HEK293 (cell line): Measurements from ENCODE around the gene MEI1.

ENCODE experiments used
- CTCF ChIP-seq: fragments of 450-650 bp; formaldehyde crosslinking; IDR thresholded peaks from 2 replicates; pipeline ENCODE4 v1.5.1; 2016; ENCODE audit warnings: missing biosample characterization, missing genetic modification characterization
- ELK4 ChIP-seq: IDR thresholded peaks from 2 replicates; pipeline ENCODE4 v1.6.1; 2011; ENCODE audit warnings: mild to moderate bottlenecking, low read depth, low read length, borderline replicate concordance
- KLF16 ChIP-seq: fragments of 450-650 bp; formaldehyde crosslinking; IDR thresholded peaks from 2 replicates; pipeline ENCODE4 v1.5.1; 2017; ENCODE audit warnings: missing biosample characterization, missing genetic modification characterization
- PBX3 ChIP-seq: sonication (generic); formaldehyde crosslinking; IDR thresholded peaks from 2 replicates; pipeline ENCODE4 v1.8.1; 2022; ENCODE audit warnings: mild to moderate bottlenecking, moderate library complexity, missing genetic modification reagents
- PRDM6 ChIP-seq: fragments of 450-650 bp; formaldehyde crosslinking; IDR thresholded peaks from 2 replicates; pipeline ENCODE4 v1.5.1; 2017; ENCODE audit warnings: missing biosample characterization, missing genetic modification characterization
- ZNF24 ChIP-seq: fragments of 450-650 bp; formaldehyde crosslinking; IDR thresholded peaks from 2 replicates; pipeline ENCODE4 v1.5.1; 2016; ENCODE audit warnings: missing biosample characterization, missing genetic modification characterization
- ZNF274 ChIP-seq, 2 experiments: fragments of 200-500 bp in 1 of 2; fragments of 450-650 bp in 1 of 2; sonication (Bioruptor generic) in 1 of 2; formaldehyde crosslinking in 1 of 2; IDR thresholded peaks; 2 replicates each; pipeline versions ENCODE4 v1.5.1 to v1.6.1; 2014 to 2016; ENCODE audit warnings: borderline replicate concordance in 1 of 2, inconsistent platforms in 1 of 2, low read length in 1 of 2, missing biosample characterization in 1 of 2, missing genetic modification characterization in 1 of 2
- ZNF423 ChIP-seq: fragments of 450-650 bp; formaldehyde crosslinking; IDR thresholded peaks from 2 replicates; pipeline ENCODE4 v1.5.1; 2016; ENCODE audit warnings: missing biosample characterization, missing genetic modification characterization
- ZNF585B ChIP-seq: fragments of 450-650 bp; formaldehyde crosslinking; IDR thresholded peaks from 2 replicates; pipeline ENCODE4 v1.5.1; 2016; ENCODE audit warnings: missing biosample characterization, missing genetic modification characterization

GRCh38 chr22:41818011-41818410 lies 118.7 kb downstream of the MEI1 start:
- no peak for TF ChIP-seq ZNF274 (IDR thresholded peaks at IDR 0.05; ENCODE audit: low read length)
- no peak for TF ChIP-seq ZNF274 (tag by site-specific recombination; IDR thresholded peaks at IDR 0.05; ENCODE audit: borderline replicate concordance)
- no peak for TF ChIP-seq PRDM6 (tag by site-specific recombination)
- no peak for TF ChIP-seq CTCF (tag by site-specific recombination)
- TF ChIP-seq ZNF24 (tag by site-specific recombination): no peak
- no peak for TF ChIP-seq ELK4
- no peak for TF ChIP-seq ZNF585B (tag by site-specific recombination)
- TF ChIP-seq KLF16 (tag by site-specific recombination): no peak
- TF ChIP-seq PBX3 (CRISPR knock-in tag): no peak
- TF ChIP-seq ZNF423: no peak
